ENCODE measurements around the gene PCYT1B.

DNA sequence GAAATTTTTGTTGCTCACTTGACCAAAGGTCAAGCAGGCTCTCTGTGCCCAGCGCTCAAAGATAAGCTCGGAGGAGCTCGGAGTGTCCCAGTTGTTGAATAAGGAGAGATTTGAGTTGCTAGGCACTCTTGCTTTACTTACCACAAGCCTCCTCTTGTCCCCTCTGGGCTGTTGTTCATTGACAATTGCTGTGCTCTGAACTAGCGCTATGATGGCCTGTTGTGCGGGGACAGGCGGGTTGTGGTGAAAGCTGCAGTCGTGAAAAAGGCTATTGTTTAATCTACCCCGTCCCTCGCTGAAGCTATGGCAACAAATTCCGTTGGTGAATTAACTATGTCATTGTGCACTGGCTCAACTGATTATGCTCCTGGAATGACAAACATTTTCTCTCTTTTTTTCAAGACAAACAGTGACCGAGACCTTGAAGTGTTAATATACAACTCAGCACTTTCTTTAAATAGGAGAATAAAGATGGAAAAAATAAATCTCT, 25.6 kb upstream of the PCYT1B start:
- TF ChIP-seq CTCF (IDR thresholded peaks at IDR 0.05; ENCODE audit: low read depth, low read length), result no peak
- TF ChIP-seq EZH2phosphoT487 (IDR thresholded peaks at IDR 0.05; ENCODE audit: low read depth), result no peak
